ENCODE measurements around the gene MYLK2. TPM values are rescaled to one million over a fixed set of nuclear protein-coding genes. Genes with fewer than 3 reads are reported as not detected.

MYLK2 gene
- total RNA-seq, 3 donors from 2014 or later (not counting 1 experiment from before 2014, with no cell fraction given) = 0.12 TPM; not detected in 2

GRCh38 chr20:31835977-31836852 lies 17.1 kb downstream of the MYLK2 start:
- DNase-seq (peak; percentile 33 to 66), ATAC-seq (peak; percentile 78 to 92 (median 90))
- H3K27ac ChIP-seq (ENCODE audit: low read length) = no peak overlapping the region
- H3K36me3 ChIP-seq (ENCODE audit: control insufficient read depth, insufficient read depth, low read length) = no peaks in the 10 kb centered on the region
- H3K27me3 ChIP-seq (ENCODE audit: control insufficient read depth, insufficient read depth, low read length) = peaks cover 7% of the 10 kb centered on the region
- TF ChIP-seq CTCF (IDR thresholded peaks at IDR 0.05) = no peak
- Mint-ChIP-seq H3K36me3 (no peaks in the 10 kb centered on the region), H3K9me3 (no peaks in the 10 kb centered on the region), H3K4me3 (peak overlapping the region; percentile 74), H3K27ac (peak overlapping the region in 1 of 2 donors; percentile 63), H3K4me1 (peaks cover 23 to 28% of the 10 kb centered on the region in 2 donors), H3K27me3 (ENCODE audit: low read depth in 2 of 2) (peaks cover 0 to 5% of the 10 kb centered on the region in 2 donors)
- 8% methylated on average over 14 of the region's 14 CpGs for WGBS (ENCODE audit: insufficient coverage)
- no peaks in the 10 kb centered on the region for H3K9me3 ChIP-seq (ENCODE audit: control insufficient read depth, insufficient read depth, low read length)
- H3K4me3 ChIP-seq (ENCODE audit: low read length) = no peak overlapping the region
- intact Hi-C loops (cut with micrococcal nuclease) = no loop called here
- H3K4me1 ChIP-seq (ENCODE audit: control insufficient read depth, insufficient read depth, low read length) = peaks cover 49% of the 10 kb centered on the region

GRCh38 chr20:31836853-31837608 lies 17.9 kb downstream of the MYLK2 start:
- Histone ChIP-seq H3K27ac (ENCODE audit: low read length) (no peak overlapping the region), H3K36me3 (ENCODE audit: control insufficient read depth, insufficient read depth, low read length) (no peaks in the 10 kb centered on the region), H3K9me3 (ENCODE audit: control insufficient read depth, insufficient read depth, low read length) (no peaks in the 10 kb centered on the region), H3K4me1 (ENCODE audit: control insufficient read depth, insufficient read depth, low read length) (peaks cover 49% of the 10 kb centered on the region), H3K27me3 (ENCODE audit: control insufficient read depth, insufficient read depth, low read length) (peaks cover 7% of the 10 kb centered on the region), H3K4me3 (ENCODE audit: low read length) (no peak overlapping the region)
- WGBS (ENCODE audit: insufficient coverage) = 88% methylated on average over 5 of the region's 5 CpGs
- H3K4me1 Mint-ChIP-seq = peaks cover 23 to 28% of the 10 kb centered on the region in 2 donors
- no peak overlapping the region for H3K27ac Mint-ChIP-seq
- H3K36me3 Mint-ChIP-seq = no peaks in the 10 kb centered on the region
- TF ChIP-seq CTCF (IDR thresholded peaks at IDR 0.05) = no peak
- DNase-seq (no peak), ATAC-seq (no peak)
- peaks cover 0 to 5% of the 10 kb centered on the region in 2 donors for H3K27me3 Mint-ChIP-seq (ENCODE audit: low read depth in 2 of 2)
- peak overlapping the region; percentile 25 for H3K4me3 Mint-ChIP-seq
- H3K9me3 Mint-ChIP-seq = no peaks in the 10 kb centered on the region
- intact Hi-C loops (cut with micrococcal nuclease) = no loop called here

GRCh38 chr20:31837896-31838397 lies 18.8 kb downstream of the MYLK2 start:
- H3K27ac Mint-ChIP-seq = no peak overlapping the region
- DNase-seq = no peak
- no peak overlapping the region for H3K27ac ChIP-seq (ENCODE audit: low read length)

More at GRCh38 chr20:31837896-31838397, 18.8 kb downstream of the MYLK2 start:
- no peak overlapping the region for H3K4me3 Mint-ChIP-seq
- H3K36me3 ChIP-seq (ENCODE audit: control insufficient read depth, insufficient read depth, low read length) = no peaks in the 10 kb centered on the region
- peaks cover 23 to 27% of the 10 kb centered on the region in 2 donors for H3K4me1 Mint-ChIP-seq
- no peak for ATAC-seq
- peaks cover 7% of the 10 kb centered on the region for H3K27me3 ChIP-seq (ENCODE audit: control insufficient read depth, insufficient read depth, low read length)
- no peaks in the 10 kb centered on the region for H3K9me3 ChIP-seq (ENCODE audit: control insufficient read depth, insufficient read depth, low read length)
- H3K9me3 Mint-ChIP-seq = no peaks in the 10 kb centered on the region
- H3K4me3 ChIP-seq (ENCODE audit: low read length) = no peak overlapping the region
- no peak for TF ChIP-seq CTCF (IDR thresholded peaks at IDR 0.05)
- H3K36me3 Mint-ChIP-seq = no peaks in the 10 kb centered on the region
- H3K27me3 Mint-ChIP-seq (ENCODE audit: low read depth in 2 of 2) = peaks cover 0 to 5% of the 10 kb centered on the region in 2 donors
- intact Hi-C loops (cut with micrococcal nuclease) = no loop called here
- peaks cover 49% of the 10 kb centered on the region for H3K4me1 ChIP-seq (ENCODE audit: control insufficient read depth, insufficient read depth, low read length)
- 75% methylated on average over 3 of the region's 3 CpGs for WGBS (ENCODE audit: insufficient coverage)

Data from natural killer cell (primary cell).